Left forelimb (tissue), 1 donor: ENCODE measurements around the gene BICDL1.

ENCODE experiments used
- DNase-seq: peaks from one replicate; pipeline ENCODE4 v3.0.0-alpha.2; 2018; ENCODE audit warnings: low spot score

BICDL1 gene

DNA sequence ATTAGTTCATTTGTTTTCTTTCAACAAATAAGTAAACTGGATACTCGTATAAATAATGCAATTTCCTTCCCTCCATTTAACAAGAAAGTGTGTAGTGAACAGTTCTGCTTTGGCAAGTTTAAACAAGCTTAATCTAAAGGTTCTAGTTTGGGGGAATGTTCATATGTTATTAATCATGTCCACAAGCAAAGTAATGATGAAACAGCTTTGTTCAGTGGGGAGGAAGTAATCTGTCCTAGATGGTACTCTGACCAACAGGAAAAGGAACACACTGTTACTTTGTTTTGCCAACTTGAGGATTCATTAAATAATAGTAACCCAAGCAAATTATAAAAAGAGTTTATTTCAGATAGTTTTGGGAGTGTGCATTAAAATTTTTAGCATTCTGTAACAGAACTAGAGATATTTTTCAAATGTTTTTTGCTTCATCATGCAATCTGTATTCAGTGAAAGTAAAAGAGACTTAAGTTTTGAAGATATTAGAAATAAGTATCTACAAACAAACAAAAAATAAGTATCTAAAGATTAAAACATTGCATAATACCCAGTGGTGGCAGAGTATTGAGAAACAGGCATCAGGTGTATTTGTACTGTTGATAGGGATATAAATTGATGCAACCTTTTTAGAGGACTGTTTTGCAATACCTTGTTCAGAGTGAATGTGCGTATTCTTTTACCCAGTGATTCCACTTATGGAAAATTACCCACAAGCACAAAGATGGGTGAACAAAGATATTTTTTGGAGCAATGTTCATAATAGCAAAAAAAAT is 66.4 kb downstream of the BICDL1 start:
- no peak for DNase-seq

DNA sequence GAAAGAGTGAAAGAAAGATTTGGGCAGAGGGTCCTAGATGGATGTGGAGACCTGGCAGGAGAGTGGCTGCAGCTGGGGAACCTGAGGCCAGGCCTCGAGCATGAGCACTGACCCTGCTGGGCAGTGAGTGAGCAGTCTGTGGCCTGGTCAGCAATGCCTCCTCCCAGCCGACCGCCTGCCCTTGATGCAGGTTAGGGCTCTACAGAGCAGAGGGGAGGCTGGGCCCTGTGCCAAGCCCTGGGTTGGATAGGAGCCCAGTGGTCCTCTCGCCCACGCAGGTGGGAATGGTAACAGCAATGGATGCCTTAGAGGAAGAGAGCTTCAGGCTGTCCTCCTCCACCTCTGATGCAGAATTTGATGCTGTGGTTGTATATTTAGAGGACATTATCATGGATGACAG is 67.7 kb downstream of the BICDL1 start:
- DNase-seq: no peak

- no peak for DNase-seq
Measured at GRCh38 chr12:120060196-120060595, 71.2 kb downstream of the BICDL1 start.

- no peak for DNase-seq
Measured at GRCh38 chr12:120060717-120061116, 71.7 kb downstream of the BICDL1 start.

GRCh38 chr12:120061575-120062214 is 72.7 kb downstream of the BICDL1 start:
- DNase-seq: no peak

- no peak for DNase-seq
Measured at GRCh38 chr12:120062976-120063579, 74.0 kb downstream of the BICDL1 start.

GRCh38 chr12:120064054-120064940 is 75.3 kb downstream of the BICDL1 start:
- no peak for DNase-seq

DNA sequence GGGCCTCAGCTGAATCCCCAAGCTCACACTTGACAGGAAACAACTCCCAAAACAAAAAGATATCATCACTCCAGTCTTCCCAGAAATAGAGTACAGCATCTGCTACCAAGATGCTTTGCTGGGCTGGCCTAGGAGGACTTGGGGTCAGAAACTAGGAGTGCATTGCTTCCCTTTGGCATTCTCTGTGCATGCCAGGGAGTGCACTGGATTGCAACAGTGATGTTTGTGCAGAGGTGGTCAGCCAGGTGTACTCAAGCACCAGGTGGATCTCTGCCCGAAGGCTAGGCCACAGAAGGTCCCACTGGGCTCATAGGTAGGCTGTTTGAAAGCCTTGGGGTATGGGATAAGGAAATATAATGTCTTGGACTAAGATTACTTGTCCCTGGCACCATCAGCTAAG is 76.4 kb downstream of the BICDL1 start:
- DNase-seq: no peak

- DNase-seq: no peak
Measured at GRCh38 chr12:120066341-120066740, 77.3 kb downstream of the BICDL1 start.

- no peak for DNase-seq
Measured at GRCh38 chr12:120067084-120067869, 78.2 kb downstream of the BICDL1 start.

GRCh38 chr12:120067901-120068300 is 78.9 kb downstream of the BICDL1 start:
- DNase-seq: no peak

- no peak for DNase-seq
Measured at GRCh38 chr12:120069278-120069677, 80.2 kb downstream of the BICDL1 start.

GRCh38 chr12:120071493-120072020 is 82.5 kb downstream of the BICDL1 start:
- DNase-seq: no peak

DNA sequence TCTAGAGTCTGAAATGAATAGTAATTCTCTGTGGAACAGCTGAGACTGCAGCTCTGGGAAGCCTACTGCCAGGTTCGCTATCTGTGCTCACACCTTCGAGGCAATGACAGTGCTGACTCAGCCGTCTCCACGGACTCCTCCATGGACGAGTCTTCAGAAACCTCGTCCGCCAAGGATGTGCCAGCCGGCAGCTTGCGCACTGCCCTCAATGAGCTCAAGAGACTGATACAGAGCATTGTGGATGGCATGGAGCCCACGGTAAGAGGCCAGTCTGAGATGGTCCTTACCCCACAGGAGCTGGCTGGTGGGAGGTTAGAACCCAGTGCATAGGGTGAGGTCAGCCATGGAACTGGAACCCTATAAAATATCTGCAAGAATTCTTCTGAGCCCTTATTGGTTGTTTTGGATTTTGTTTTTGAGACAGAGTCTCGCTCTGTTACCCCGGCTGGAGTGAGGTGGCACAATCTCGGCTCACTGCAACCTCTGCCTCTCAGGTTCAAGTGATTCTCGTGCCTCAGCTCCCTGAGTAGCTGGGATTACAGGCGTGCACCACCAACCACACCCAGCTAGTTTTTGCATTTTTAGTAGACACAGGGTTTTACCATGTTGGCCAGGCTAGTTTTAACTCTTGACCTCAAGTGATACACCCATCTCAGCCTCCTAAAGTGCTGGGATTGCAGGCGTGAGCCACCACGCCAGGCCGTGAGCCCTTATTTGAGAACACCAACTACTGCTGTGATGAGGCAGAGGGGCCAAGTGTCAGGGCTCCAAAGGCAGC is 83.6 kb downstream of the BICDL1 start:
- DNase-seq: no peak

- no peak for DNase-seq
Measured at GRCh38 chr12:120075034-120075616, 86.1 kb downstream of the BICDL1 start.

DNA sequence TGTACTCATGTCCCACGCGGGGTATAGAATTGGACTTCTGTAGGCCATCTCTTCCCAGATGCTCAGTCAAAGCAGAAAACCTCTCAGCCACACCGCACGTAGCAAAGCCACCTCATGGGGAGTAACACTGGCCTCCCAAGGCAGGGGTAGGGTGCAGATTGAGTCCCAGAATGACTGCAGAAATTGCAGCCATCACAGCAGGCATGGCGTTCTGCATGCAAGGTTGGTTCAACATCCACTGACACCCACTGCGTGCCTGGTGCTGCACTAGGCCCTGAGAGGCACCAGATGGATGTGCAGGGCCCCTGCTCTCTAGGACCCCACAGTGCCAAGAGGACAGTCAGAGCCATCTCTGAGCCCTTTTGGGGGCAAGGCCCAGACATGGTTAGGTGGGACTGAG is 87.6 kb downstream of the BICDL1 start:
- DNase-seq: no peak

- DNase-seq: no peak
Measured at GRCh38 chr12:120077260-120077659, 88.2 kb downstream of the BICDL1 start.

GRCh38 chr12:120078868-120079267 is 89.8 kb downstream of the BICDL1 start:
- DNase-seq: no peak

DNA sequence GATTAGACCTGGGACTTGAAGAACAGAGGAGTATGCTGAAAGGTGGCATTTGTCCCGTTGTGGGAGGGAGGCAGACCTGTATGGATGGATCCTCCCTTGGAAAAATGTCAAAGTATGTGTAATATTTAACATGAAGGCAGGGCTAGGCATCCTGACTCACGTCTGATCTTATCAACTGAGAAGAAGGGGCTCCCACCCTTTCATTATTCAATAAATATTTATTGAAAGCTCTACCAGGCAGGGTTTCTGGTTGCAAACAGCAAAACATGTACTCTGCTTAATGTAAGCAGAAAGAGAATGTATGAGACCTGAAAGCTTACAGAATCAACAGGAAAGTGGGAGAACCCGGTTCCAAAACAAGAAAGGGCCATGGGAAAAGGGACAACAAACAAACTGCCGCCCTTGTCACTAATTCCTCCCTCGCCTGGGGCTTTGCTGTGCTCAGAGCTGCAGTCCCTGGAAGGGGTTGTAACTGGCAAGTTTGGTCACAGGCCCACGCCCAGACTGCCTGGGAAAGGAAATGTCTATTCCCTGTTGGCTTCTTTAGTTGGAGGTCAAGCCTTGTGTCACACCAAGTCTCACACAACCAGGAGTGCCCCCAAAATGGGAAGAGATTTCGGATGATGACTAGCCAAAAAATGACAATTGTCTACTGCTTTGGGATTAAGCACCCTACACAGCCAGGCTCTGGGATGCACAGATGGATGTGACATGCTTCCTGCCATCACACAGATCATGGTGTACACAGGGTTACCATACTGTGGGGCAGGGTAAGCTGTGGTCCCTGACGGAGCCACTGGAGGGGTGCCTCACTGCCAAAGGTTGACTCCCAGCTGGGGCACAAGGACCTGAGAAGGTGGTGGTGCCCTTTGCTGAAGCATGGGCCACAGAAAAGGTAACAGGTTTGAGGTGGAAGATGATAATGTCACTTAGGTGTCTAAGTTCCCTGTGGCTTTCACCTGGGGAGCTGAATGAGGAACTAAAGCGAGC is 90.7 kb downstream of the BICDL1 start:
- no peak for DNase-seq
